Spinal cord (tissue), 10 donors: ENCODE measurements around the gene ZHX3. TPM values are rescaled to one million over a fixed set of nuclear protein-coding genes. Genes with fewer than 3 reads are reported as not detected.
"Not testable (repeated sequence)": the region's sequence is repeated elsewhere in the genome, so short reads cannot be mapped to it uniquely, and the experiment has no call there.

Experiments used
- DNase-seq, 6 donors: peaks; one replicate each; pipeline versions ENCODE4 v3.0.0 to v3.0.0-alpha.2; 2013 to 2015; ENCODE audit warnings: low spot score in 6 of 6, low read depth in 4 of 6
- H3K27ac ChIP-seq: one replicate; pipeline ENCODE4 v1.5.1; 2013; ENCODE audit warnings: low read depth, low read length, control low read depth
- H3K27me3 ChIP-seq: one replicate; pipeline ENCODE4 v1.6.1; 2013; ENCODE audit warnings: low read length; ENCODE audit not compliant: control insufficient read depth, insufficient read depth
- H3K36me3 ChIP-seq: one replicate; pipeline ENCODE4 v1.6.1; 2013; ENCODE audit warnings: low read length; ENCODE audit not compliant: control insufficient read depth, insufficient read depth
- H3K4me1 ChIP-seq: one replicate; pipeline ENCODE4 v1.6.1; 2013; ENCODE audit warnings: low read length; ENCODE audit not compliant: control insufficient read depth, insufficient read depth
- H3K4me3 ChIP-seq: one replicate; pipeline ENCODE4 v1.5.1; 2013; ENCODE audit warnings: low read depth, low read length, control low read depth
- H3K9me3 ChIP-seq: one replicate; pipeline ENCODE4 v1.6.1; 2013; ENCODE audit warnings: low read length; ENCODE audit not compliant: control insufficient read depth, insufficient read depth
- WGBS: methylation state at CpG from one replicate; pipeline ENCODE4 v1.1.5; 2013; ENCODE audit warnings: missing lambda C conversion rate; ENCODE audit not compliant: insufficient coverage; 5-methylcytosine and 5-hydroxymethylcytosine counted together
- polyA plus RNA-seq, 2 donors: library from polyadenylated mRNA; unstranded; fragments of 120-200 nt; gene quantifications; one replicate each; pipeline ENCODE4 v1.2.1, GENCODE V29; 2013; ENCODE audit not compliant: insufficient read length in 2 of 2
- total RNA-seq, 2 donors: library from RNA; depleted of rRNA in 1 of 2; stranded (reverse); fragments of 120-200 nt in 1 of 2; fragments of >200 nt in 1 of 2; gene quantifications; one replicate each; pipeline versions ENCODE4 v1.2.3 to v1.2.4, GENCODE V29; 2013 to 2014
- donor health status: healthy.

The ZHX3 gene
- total and polyA plus RNA-seq, 4 donors = 28.5 to 36.3 (median 31.0) TPM

GRCh38 chr20:41136680-41137613 is 180.6 kb downstream of the ZHX3 start, which contains the start of gene PLCG1:
PLCG1 (plus strand) TSS chr20:41137543; CDS start chr20:41137642, 99 bp downstream.
- Histone ChIP-seq H3K36me3 (peaks cover 7% of the 10 kb centered on the region), H3K9me3 (no peaks in the 10 kb centered on the region), H3K27ac (peak within 1 kb of the TSS; percentile 96), H3K27me3 (no peaks in the 10 kb centered on the region), H3K4me1 (peaks cover 50% of the 10 kb centered on the region), H3K4me3 (peak within 1 kb of the TSS; percentile 73)
- under 1% methylated on average over 121 of the region's 121 CpGs for WGBS
- peak; percentile 77 to 97 (median 83) for DNase-seq

- no peak for DNase-seq
- H3K9me3 ChIP-seq = no peaks in the 10 kb centered on the region
- peak overlapping the region; percentile 88 for H3K27ac ChIP-seq
- 17% methylated on average over 19 of the region's 23 CpGs for WGBS
- H3K27me3 ChIP-seq = no peaks in the 10 kb centered on the region
- H3K36me3 ChIP-seq = peaks cover 3% of the 10 kb centered on the region
- peaks cover 43% of the 10 kb centered on the region for H3K4me1 ChIP-seq
- peak overlapping the region; percentile 66 for H3K4me3 ChIP-seq
These were observed 181.4 kb downstream of the ZHX3 start for GRCh38 chr20:41135888-41136679.

- H3K27ac ChIP-seq = no peak overlapping the region
- H3K9me3 ChIP-seq = no peaks in the 10 kb centered on the region
- WGBS = 29% methylated on average over 9 of the region's 13 CpGs
- H3K36me3 ChIP-seq = peaks cover 3% of the 10 kb centered on the region
- no peak overlapping the region for H3K4me3 ChIP-seq
- peak in 2 of 6 donors; percentile 16 to 36 for DNase-seq
- H3K27me3 ChIP-seq = no peaks in the 10 kb centered on the region
- peaks cover 36% of the 10 kb centered on the region for H3K4me1 ChIP-seq
These were observed 182.2 kb downstream of the ZHX3 start for GRCh38 chr20:41135187-41135887.

DNA sequence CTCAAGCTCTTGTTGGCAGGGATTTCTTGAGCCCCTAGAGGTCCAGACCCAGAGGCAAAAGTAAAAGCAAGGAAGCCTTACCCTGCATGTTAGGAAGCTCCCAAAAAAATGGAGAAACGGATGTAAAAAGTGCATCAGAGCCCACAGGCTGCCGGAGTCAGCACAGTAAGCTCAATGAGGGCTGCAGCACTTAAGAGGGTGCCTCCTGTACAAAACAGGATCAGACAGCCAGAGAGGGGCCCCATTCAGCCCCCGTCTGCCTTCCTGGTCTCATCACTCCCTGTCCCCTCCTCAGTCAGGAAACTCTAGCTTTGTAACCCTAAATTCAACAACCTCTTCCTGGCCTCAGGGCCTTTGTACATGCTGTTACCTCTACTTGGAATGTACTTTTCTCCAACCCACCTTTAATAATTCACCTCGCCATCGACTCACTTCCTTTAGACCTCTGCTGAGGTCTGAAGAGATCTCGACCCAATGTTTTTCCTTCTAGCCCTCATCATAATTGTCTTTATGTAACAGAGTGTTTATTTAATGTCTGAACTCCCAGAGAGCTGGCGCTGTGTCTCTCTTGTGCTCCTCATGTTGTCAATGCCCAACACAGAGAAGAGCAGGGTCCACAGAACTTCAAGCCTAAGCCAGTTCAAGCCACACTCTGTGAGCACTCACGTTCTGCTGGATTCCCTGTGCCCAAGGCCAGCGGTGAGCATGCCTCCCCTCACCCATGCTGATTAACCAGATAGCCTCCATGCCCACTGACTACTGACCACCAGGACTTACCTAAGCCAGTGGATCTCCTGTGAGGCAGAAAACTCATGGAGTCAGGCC is 183.0 kb downstream of the ZHX3 start:
- Histone ChIP-seq H3K27ac (no peak overlapping the region), H3K36me3 (peaks cover 3% of the 10 kb centered on the region), H3K4me1 (peaks cover 30% of the 10 kb centered on the region), H3K27me3 (no peaks in the 10 kb centered on the region), H3K9me3 (no peaks in the 10 kb centered on the region), H3K4me3 (no peak overlapping the region)
- DNase-seq = no peak
- 90% methylated on average over 5 of the region's 9 CpGs for WGBS

- DNase-seq = no peak
- peaks cover 3% of the 10 kb centered on the region for H3K36me3 ChIP-seq
- WGBS = 80% methylated on average over 2 of the region's 7 CpGs
- H3K9me3 ChIP-seq = no peaks in the 10 kb centered on the region
- H3K27ac ChIP-seq = no peak overlapping the region
- H3K4me1 ChIP-seq = peaks cover 26% of the 10 kb centered on the region
- no peak overlapping the region for H3K4me3 ChIP-seq
- H3K27me3 ChIP-seq = no peaks in the 10 kb centered on the region
These were observed 183.7 kb downstream of the ZHX3 start for GRCh38 chr20:41133709-41134361.

- not testable (repeated sequence) for H3K4me3 ChIP-seq, DNase-seq, H3K9me3 ChIP-seq, H3K27me3 ChIP-seq, H3K27ac ChIP-seq, H3K36me3 ChIP-seq
- WGBS = 93% methylated on average over 2 of the region's 9 CpGs
- peaks cover 15% of the 10 kb centered on the region for H3K4me1 ChIP-seq
These were observed 185.1 kb downstream of the ZHX3 start for GRCh38 chr20:41132388-41132775.

- no peaks in the 10 kb centered on the region for H3K27me3 ChIP-seq
- no peak overlapping the region for H3K27ac ChIP-seq
- peaks cover 6% of the 10 kb centered on the region for H3K36me3 ChIP-seq
- no peaks in the 10 kb centered on the region for H3K9me3 ChIP-seq
- no peak overlapping the region for H3K4me3 ChIP-seq
- peaks cover 15% of the 10 kb centered on the region for H3K4me1 ChIP-seq
- WGBS = 94% methylated on average over 4 of the region's 5 CpGs
- no peak for DNase-seq
These were observed 185.7 kb downstream of the ZHX3 start for GRCh38 chr20:41131594-41132387.
